ENCODE measurements around the gene DENND2D.

DENND2D gene

DNA sequence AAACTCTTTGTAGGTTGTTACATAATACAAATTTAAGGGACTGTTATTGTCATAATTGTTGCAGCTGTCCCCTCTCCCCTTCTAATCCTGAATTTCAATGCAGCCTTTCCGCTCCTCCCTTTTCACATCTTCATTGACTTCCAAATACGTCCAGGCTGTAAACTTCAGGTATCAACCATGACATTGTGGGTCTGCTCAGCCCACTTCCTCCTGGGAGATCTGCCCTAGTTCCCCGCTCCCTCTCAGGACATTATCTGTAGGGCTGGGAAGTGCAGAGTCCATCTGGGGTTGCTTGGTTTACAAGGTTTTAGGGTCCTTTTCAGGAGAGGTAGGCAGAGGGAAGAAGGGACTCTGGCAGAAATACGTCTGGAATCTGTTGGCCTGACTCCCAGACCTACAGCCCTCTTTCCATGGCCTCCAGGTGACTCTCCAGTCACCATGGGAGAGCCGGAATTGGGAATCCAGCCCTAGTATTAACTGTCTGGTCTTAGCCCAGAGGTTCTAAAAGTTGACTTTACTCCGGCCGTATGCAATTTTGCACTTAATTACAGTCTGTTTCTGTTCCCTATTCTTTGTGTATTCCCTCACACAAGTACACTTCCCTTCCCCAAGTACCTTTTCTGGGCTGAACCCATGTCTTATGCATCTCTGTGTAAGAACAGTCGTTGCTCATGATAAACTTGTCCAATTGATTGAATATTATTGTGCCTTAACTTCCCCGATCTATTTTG, 4.7 kb upstream of the DENND2D start:
- DNase-seq (ENCODE audit: low read depth, low spot score), result no peak
- no peak overlapping the region for H3K4me3 ChIP-seq (ENCODE audit: low read length)

DNA sequence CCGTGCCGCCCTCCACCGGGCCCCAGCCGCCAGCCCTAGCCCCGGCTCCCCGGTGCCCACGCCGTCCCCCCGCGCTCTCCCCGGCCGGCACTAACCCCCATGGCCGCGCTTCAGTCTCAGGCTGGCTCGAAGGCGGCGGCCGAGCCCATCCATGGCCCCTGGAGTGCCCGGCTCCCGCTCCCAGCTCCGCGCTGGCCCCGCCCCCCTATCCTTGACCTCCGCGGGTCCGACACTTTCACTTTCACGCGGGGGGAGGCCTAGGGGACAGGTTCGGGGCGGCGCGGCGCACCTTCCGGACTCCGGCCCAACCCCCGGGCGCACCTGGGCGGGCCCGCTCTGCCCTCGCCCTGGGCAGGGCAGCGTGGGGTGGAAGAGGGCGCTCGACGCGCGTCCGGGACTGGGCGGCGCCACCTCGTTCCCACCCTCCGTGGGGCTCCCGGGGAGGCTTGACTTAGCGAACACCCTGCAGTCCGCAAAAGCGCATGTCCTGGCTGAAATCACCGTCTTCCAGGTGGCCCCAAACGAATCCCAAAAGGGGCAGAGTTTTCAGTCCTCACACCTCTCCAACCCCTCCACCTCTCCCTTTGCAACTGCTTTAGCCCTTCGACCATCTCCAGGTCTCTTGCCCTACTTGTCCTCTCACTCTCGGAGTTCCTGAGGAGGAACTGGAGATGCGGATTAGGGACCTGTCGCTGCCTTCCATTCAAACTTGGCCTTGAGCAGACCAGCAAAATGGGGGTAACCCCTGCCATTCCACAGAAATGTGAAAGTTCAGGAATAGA, 3.9 kb upstream of the DENND2D start:
- peak overlapping the region; percentile 55 for H3K4me3 ChIP-seq (ENCODE audit: low read length)
- no peak for DNase-seq (ENCODE audit: low read depth, low spot score)

DNA sequence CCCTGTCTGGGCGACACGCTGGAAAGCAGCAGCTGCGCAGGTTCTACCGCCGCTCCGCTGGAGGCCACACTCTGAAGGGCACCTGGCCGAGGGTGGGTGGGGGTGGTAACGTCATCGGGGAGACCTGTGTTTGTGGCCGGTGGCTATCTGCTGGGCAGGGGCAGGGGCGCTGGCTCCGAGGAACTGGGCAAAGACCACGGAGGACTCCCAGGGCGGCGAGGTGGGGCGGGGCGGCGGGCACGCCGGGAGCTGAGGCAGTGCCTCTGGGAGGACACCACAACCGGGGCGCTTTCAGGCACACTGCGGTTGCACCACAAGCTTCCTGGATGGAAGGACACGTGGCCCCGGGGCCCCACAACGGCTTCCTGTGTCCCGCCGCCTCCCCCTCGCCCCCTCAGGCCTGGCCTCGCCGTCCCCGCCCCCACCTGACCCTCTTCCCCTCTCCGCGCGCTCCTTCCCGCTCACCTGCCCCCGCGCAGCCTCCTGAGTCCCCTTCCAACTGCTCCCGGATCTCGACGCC, 3.3 kb upstream of the DENND2D start:
- H3K4me3 ChIP-seq (ENCODE audit: low read length), result peak overlapping the region; percentile 55
- DNase-seq (ENCODE audit: low read depth, low spot score), result peak; percentile 90

DNA sequence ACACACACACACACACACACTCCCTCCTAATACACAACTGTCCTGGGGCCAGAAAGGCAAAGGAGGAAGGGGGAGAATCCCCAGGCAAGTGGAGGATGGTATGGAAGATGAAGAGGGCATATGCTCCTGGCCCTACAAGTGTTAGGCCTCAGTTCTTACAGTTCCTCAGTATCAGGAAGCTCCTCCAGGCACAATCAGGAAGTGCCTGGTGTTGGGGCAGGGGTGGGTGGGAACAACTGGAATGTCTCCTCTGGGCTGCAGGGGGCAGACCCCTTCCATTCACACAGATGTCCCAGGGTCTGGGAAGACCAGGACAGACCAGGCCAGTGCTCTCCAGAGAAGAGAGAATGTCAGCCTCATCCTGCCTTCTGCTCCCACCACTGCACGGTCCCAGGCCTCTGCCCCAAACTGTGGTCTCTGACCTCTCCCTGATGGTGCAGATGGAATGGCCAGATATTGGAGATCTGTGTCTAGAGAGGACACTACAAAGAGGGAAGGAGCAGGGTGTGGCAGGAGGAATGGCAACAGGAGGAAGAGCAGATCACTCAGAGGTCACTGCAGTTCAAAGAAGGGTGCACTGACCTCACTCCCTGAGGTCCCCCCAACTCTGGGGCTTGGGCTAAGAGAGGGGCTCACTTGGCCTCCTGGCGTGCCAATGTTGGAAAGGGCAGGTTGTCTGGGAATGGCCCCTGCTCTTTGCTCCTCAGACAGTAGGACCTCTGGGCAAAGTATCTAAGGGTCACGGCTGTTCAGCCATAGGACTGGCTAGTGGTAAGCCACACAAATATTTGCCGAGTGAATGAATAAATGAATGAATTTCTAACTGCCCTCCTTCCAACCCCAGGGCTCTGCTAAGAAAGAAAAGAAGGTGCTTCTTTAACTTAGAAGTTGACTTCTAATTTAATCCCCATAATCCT, 2.5 kb upstream of the DENND2D start:
- H3K4me3 ChIP-seq (ENCODE audit: low read length), result peak overlapping the region; percentile 55
- DNase-seq (ENCODE audit: low read depth, low spot score), result no peak

GRCh38 chr1:111202366-111202706, 1.9 kb upstream of the DENND2D start:
- H3K4me3 ChIP-seq (ENCODE audit: low read length), result no peak overlapping the region
- DNase-seq (ENCODE audit: low read depth, low spot score), result no peak

GRCh38 chr1:111201275-111202090, 1.0 kb upstream of the DENND2D start:
- H3K4me3 ChIP-seq (ENCODE audit: low read length), result no peak overlapping the region
- no peak for DNase-seq (ENCODE audit: low read depth, low spot score)

DNA sequence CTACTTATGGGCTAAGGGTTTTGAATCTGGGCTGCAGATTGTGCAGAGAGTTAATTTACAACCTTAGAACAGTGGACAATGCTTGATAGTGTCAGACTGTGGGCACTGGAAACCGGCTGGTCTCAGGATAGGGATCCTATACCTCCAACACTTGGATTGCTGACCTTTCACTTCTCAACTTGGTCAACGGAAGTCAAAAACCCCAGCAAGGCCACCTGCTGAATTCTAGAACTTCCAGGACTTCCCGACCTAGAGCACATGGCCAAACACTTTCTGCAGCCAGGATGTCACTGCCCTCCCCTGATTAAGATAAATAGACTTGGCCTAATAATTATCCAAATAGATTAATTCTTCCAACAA, 336 bp upstream of the DENND2D start:
- no peak overlapping the region for H3K4me3 ChIP-seq (ENCODE audit: low read length)
- DNase-seq (ENCODE audit: low read depth, low spot score), result no peak

GRCh38 chr1:111199329-111199728, 1.1 kb downstream of the DENND2D start:
- no peak overlapping the region for H3K4me3 ChIP-seq (ENCODE audit: low read length)
- DNase-seq (ENCODE audit: low read depth, low spot score), result no peak

GRCh38 chr1:111198836-111199235, 1.6 kb downstream of the DENND2D start:
- no peak overlapping the region for H3K4me3 ChIP-seq (ENCODE audit: low read length)
- DNase-seq (ENCODE audit: low read depth, low spot score), result no peak

GRCh38 chr1:111197598-111198284, 2.7 kb downstream of the DENND2D start:
- H3K4me3 ChIP-seq (ENCODE audit: low read length), result no peak overlapping the region
- peak; percentile 84 for DNase-seq (ENCODE audit: low read depth, low spot score)

DNA sequence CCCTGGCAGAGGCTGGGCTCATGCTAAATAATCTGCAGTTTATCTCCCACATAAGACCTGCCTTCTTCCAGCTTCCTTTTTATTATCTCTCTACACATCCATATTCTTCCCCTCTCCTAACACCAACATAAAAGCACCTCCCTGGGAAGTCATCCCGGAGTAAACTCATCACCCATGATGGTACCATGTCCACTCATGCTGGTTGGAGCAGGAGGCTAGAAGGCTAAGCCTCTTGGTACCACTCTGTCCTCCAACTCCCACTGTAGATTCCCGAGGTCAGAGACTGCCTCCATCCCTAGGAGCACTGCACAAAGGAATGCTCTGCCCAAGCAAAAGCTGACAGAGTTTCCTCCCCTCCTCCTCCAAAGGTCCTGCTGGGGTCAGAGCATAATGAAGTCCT, 4.2 kb downstream of the DENND2D start:
- H3K4me3 ChIP-seq (ENCODE audit: low read length), result no peak overlapping the region
- DNase-seq (ENCODE audit: low read depth, low spot score), result no peak

GRCh38 chr1:111195002-111195684, 5.3 kb downstream of the DENND2D start:
- no peak overlapping the region for H3K4me3 ChIP-seq (ENCODE audit: low read length)
- DNase-seq (ENCODE audit: low read depth, low spot score), result no peak

DNA sequence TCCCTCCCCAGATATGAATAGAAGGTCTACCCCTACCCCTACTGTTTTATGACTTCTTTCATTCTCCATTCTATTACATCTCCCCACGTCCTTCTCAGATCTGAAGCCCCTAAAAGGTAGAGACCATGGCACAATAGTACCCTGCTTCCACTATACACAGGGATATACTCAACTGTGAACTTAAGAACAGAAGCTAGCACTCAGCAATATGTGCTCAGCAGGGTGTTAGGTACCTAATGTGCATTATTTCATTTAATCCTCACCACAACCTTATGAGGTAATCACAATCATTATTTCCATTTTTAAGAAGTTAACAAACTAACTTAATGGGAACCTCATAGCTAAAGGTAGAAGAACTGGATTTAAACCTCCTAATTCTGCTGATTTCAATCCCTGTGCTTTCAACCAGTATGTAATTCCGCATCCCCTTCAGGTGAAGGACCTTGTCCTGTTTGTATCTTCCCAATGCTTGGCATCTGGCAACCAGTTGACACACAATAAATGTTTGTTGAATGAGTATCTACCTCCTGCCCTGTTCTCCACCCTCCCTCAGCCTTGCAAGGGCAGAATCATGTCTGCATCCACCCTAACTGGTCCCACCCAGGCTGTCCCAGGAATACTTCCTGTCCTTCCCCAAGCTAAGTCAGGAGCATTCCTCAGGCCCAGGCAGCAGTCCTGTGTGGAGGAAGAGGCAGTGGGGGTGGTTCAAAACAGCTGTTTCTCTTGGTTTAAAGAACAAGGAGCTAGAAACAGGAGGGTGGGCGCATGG, 6.5 kb downstream of the DENND2D start:
- no peak for DNase-seq (ENCODE audit: low read depth, low spot score)
- H3K4me3 ChIP-seq (ENCODE audit: low read length), result no peak overlapping the region

DNA sequence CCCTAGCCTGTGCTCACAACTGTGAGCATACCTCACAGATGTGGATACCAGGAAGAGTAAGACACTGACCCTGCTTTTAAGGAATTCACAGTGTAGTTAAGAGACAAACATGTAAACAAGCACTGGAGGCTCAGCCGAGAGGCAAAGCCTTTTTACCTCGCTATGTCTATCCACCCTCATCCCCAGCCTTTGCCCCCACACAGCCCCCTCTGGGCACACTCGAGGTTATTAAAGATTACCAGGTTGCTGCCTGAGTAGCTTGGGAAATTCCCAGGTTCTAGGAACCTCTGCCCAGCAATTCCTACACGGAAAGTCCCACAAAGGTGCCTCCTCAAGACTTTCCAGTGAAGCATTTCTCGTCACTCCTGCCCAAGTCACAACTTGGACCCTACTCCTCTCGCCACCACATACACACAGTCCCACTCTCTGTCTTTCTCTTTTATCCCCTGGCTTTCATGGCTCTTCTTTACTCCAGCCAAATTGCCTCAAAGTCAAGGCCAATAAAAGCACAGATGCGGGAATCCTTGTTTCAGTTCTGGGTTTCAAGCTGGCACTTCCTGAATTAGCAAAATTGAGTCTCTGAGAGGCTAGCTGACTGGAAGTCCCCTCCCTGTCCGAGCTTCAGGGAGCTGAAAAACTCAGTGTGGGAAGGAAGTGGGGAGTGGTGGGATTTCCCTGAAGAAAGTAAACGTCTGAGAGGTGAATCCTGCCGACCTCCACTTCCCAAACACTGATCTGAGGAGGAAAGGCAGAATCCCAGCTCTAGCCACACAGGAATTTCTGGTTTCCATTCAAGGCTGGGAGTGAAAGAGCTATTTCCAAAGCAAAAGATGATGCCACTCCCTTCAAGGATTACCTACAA, 7.6 kb downstream of the DENND2D start:
- no peak for DNase-seq (ENCODE audit: low read depth, low spot score)

DNA sequence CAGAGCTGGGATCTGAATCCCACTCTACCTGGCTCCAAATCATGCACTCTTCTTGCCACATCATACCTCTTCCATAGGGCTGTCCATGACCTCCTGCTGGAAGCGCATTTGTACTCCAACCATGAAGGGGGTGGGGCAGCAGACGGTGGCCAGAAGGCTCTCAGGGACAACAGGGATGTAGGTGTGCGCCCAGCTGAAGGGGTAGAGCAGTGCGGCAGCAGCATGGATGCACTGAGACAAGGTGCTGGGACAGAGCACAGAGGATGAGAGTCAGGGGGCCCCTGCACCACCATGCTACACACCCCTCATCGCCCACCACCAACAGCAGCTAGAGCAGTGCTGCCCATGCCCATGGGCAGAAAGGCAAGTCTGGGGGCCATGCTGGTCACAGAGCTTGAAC, 8.4 kb downstream of the DENND2D start:
- DNase-seq (ENCODE audit: low read depth, low spot score), result no peak
- H3K4me3 ChIP-seq (ENCODE audit: low read length), result no peak overlapping the region

More for the DNA sequence above, 7.6 kb downstream of the DENND2D start:
- no peak overlapping the region for H3K4me3 ChIP-seq (ENCODE audit: low read length)

GRCh38 chr1:111191496-111191895, 8.9 kb downstream of the DENND2D start:
- no peak for DNase-seq (ENCODE audit: low read depth, low spot score)
- H3K4me3 ChIP-seq (ENCODE audit: low read length), result no peak overlapping the region

All from Jurkat, Clone E6-1 (cell line).